Peyer's patch (tissue), 4 donors: Measurements from ENCODE around the gene LINGO4.
"Not testable (repeated sequence)": the region's sequence is repeated elsewhere in the genome, so short reads cannot be mapped to it uniquely, and the experiment has no call there.

Source experiments
- POLR2A ChIP-seq, 2 donors: fragments of 450-650 bp; IDR thresholded peaks; one replicate each; pipeline ENCODE4 v1.5.1; 2017; ENCODE audit warnings: antibody characterized with exemption in 2 of 2, mild to moderate bottlenecking in 2 of 2, moderate library complexity in 2 of 2
- TF ChIP-seq, protein P1 (sequence below), 6 experiments: fragments of 450-650 bp in 4 of 6; fragments of 200-600 bp in 2 of 6; sonication (generic) in 1 of 6; IDR thresholded peaks; one replicate each; pipeline ENCODE4 v1.5.1; 2017 to 2019; ENCODE audit warnings: antibody characterized with exemption in 6 of 6, mild to moderate bottlenecking in 3 of 6, moderate library complexity in 1 of 6

DNA sequence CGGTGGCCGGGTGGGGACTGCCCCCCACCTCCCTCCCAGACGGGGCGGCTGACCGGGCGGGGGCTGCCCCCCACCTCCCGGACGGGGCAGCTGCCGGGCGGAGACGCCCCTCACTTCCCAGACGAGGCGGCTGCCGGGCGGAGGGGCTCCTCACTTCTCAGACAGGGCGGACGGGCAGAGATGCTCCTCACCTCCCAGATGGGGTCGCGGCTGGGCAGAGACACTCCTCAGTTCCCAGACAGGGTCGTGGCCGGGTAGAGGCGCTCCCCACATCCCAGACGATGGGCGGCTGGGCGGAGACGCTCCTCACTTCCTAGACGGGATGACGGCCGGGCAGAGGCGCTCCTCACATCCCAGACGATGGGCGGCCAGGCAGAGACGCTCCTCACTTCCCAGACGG is 35.9 kb downstream of the LINGO4 start:
- TF ChIP-seq, protein P1, sequence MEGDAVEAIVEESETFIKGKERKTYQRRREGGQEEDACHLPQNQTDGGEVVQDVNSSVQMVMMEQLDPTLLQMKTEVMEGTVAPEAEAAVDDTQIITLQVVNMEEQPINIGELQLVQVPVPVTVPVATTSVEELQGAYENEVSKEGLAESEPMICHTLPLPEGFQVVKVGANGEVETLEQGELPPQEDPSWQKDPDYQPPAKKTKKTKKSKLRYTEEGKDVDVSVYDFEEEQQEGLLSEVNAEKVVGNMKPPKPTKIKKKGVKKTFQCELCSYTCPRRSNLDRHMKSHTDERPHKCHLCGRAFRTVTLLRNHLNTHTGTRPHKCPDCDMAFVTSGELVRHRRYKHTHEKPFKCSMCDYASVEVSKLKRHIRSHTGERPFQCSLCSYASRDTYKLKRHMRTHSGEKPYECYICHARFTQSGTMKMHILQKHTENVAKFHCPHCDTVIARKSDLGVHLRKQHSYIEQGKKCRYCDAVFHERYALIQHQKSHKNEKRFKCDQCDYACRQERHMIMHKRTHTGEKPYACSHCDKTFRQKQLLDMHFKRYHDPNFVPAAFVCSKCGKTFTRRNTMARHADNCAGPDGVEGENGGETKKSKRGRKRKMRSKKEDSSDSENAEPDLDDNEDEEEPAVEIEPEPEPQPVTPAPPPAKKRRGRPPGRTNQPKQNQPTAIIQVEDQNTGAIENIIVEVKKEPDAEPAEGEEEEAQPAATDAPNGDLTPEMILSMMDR (IDR thresholded peaks at IDR 0.05) = not testable (repeated sequence)
- TF ChIP-seq POLR2A (IDR thresholded peaks at IDR 0.05) = not testable (repeated sequence)
